Panc1 (cell line): ENCODE measurements around the gene COQ6. TPM values are rescaled to one million over a fixed set of nuclear protein-coding genes. Genes with fewer than 3 reads are reported as not detected.
"Not testable (repeated sequence)": the region's sequence is repeated elsewhere in the genome, so short reads cannot be mapped to it uniquely, and the experiment has no call there.

Source experiments
- ATAC-seq: fragments of 200-7000 bp; cut with Tn5 transposase; 2 replicates; pipeline ENCODE4 v1.9.1; 2020; ENCODE audit warnings: mild to moderate bottlenecking, moderate library complexity
- BruUV-seq: library from RNA; stranded (reverse); fragments of 400-500 nt; replicated peaks from 2 replicates; lab custom pipeline; 2021; lab: Mats Ljungman, UMichigan
- CTCF ChIA-PET: fragments of 300-600 bp; sonication (Branson Sonifier 250); formaldehyde crosslinking; loops from one replicate; lab custom pipeline; 2022; ENCODE audit warnings: antibody characterized with exemption; lab: Charles Lee
- POLR2A ChIA-PET: fragments of 300-600 bp; sonication (Branson Sonifier 250); formaldehyde crosslinking; loops from one replicate; lab custom pipeline; 2022; ENCODE audit warnings: antibody characterized with exemption; lab: Charles Lee
- DNase-seq: peaks from one replicate; pipeline ENCODE4 v3.0.0-alpha.2; 2010; ENCODE audit warnings: low read depth, low spot score
- H3K27ac ChIP-seq: 2 replicates; pipeline ENCODE4 v1.5.1; 2011; ENCODE audit warnings: mild to moderate bottlenecking, low read length, inconsistent platforms
- H3K27me3 ChIP-seq: fragments of 200-500 bp; sonication (Bioruptor generic); 2 replicates; pipeline ENCODE4 v1.6.0; 2014; ENCODE audit warnings: low read length, inconsistent platforms; ENCODE audit not compliant: control insufficient read depth, insufficient read depth
- H3K36me3 ChIP-seq: fragments of 200-500 bp; sonication (Bioruptor generic); 2 replicates; pipeline ENCODE4 v1.5.1; 2014; ENCODE audit warnings: inconsistent platforms, mild to moderate bottlenecking, low read length, moderate library complexity; ENCODE audit not compliant: control insufficient read depth, insufficient read depth
- H3K4me1 ChIP-seq: 2 replicates; pipeline ENCODE4 v1.5.1; 2011; ENCODE audit warnings: inconsistent platforms, mild to moderate bottlenecking, low read length, moderate library complexity; ENCODE audit not compliant: control insufficient read depth, insufficient read depth
- H3K4me3 ChIP-seq, 2 experiments: 2 replicates each; pipeline ENCODE4 v1.5.1; 2011 to 2012; ENCODE audit warnings: low read depth in 2 of 2, low read length in 2 of 2, mild to moderate bottlenecking in 2 of 2, inconsistent platforms in 1 of 2, moderate library complexity in 1 of 2
- H3K9me3 ChIP-seq: fragments of 200-500 bp; sonication (Bioruptor generic); 2 replicates; pipeline ENCODE4 v1.5.1; 2014; ENCODE audit warnings: low read depth, mild to moderate bottlenecking, inconsistent platforms, low read length, moderate library complexity; ENCODE audit not compliant: control insufficient read depth, insufficient read depth
- CTCF ChIP-seq: fragments of 450-650 bp; IDR thresholded peaks from 2 replicates; pipeline ENCODE4 v1.5.1; 2017; ENCODE audit warnings: mild to moderate bottlenecking
- POLR2AphosphoS5 ChIP-seq: IDR thresholded peaks from 2 replicates; pipeline ENCODE4 v1.6.1; 2012; ENCODE audit warnings: mild to moderate bottlenecking, low read depth, low read length, moderate library complexity
- REST ChIP-seq, 2 experiments: IDR thresholded peaks; 2 replicates each; pipeline ENCODE4 v1.6.1; 2011 to 2012; ENCODE audit warnings: low read depth in 2 of 2, control low read depth in 1 of 2, low read length in 1 of 2, mild to moderate bottlenecking in 1 of 2, moderate library complexity in 1 of 2; ENCODE audit not compliant: insufficient read depth in 1 of 2
- SIN3A ChIP-seq: IDR thresholded peaks from 2 replicates; pipeline ENCODE4 v1.6.1; 2012; ENCODE audit warnings: low read depth, mild to moderate bottlenecking, low read length, moderate library complexity, borderline replicate concordance; ENCODE audit not compliant: insufficient read depth
- TCF7L2 ChIP-seq: IDR thresholded peaks from 2 replicates; pipeline ENCODE4 v1.6.1; 2011; ENCODE audit warnings: mild to moderate bottlenecking, low read depth, low read length, inconsistent platforms
- in situ Hi-C: cut with HindIII; loops from 2 replicates; pipeline ENCODE4 v1.10.0; 2016; ENCODE audit warnings: low sequenced_read_pairs, low pct_unique_long_range_greater_than_20kb
- intact Hi-C: fragments of 100-400 bp; cut with micrococcal nuclease; formaldehyde crosslinking; loops from one replicate; pipeline ENCODE4 v1.10.0; 2022; ENCODE audit not compliant: unreplicated experiment
- total RNA-seq: library from RNA; stranded (reverse); gene quantifications from one replicate; pipeline ENCODE4 v1.2.1, GENCODE V29; 2021; ENCODE audit not compliant: unreplicated experiment

Gene COQ6
- total RNA-seq, 1 experiment from 2014 or later, result 18.5 TPM

GRCh38 chr14:73991092-73991491, 41.0 kb downstream of the COQ6 start:
- no peak overlapping the region for H3K27ac ChIP-seq
- no peaks in the 10 kb centered on the region; the same call in 1 of the 2 replicates for H3K36me3 ChIP-seq
- POLR2A ChIA-PET, result no interaction called here
- H3K9me3 ChIP-seq, result no peaks in the 10 kb centered on the region
- no peaks in the 10 kb centered on the region for H3K27me3 ChIP-seq
- no peak for ATAC-seq
- no peak for DNase-seq
- in situ Hi-C loops (no loop called here), intact Hi-C loops (no loop called here)
- CTCF ChIA-PET, result no interaction called here
- BruUV-seq, result no TSS peak
- TF ChIP-seq TCF7L2 (no peak), REST (IDR thresholded peaks at IDR 0.05; ENCODE audit: insufficient read depth in 1 of 2, low read depth in 2 of 2, low read length in 1 of 2) (no peak), CTCF (no peak), SIN3A (no peak), POLR2AphosphoS5 (no peak)
- H3K4me3 ChIP-seq, result no peak overlapping the region
- H3K4me1 ChIP-seq, result no peaks in the 10 kb centered on the region

- H3K9me3 ChIP-seq, H3K27me3 ChIP-seq, H3K4me3 ChIP-seq, ATAC-seq, POLR2A ChIA-PET, H3K4me1 ChIP-seq, H3K27ac ChIP-seq, CTCF ChIA-PET, DNase-seq, intact Hi-C loops, BruUV-seq, H3K36me3 ChIP-seq, in situ Hi-C loops: not testable (repeated sequence)
Measured at GRCh38 chr14:73994926-73995325, 44.8 kb downstream of the COQ6 start.

GRCh38 chr14:73995977-73996378, 45.9 kb downstream of the COQ6 start:
- POLR2A ChIA-PET, result no interaction called here
- CTCF ChIA-PET, result no interaction called here
- intact Hi-C loops, result no loop called here

More at GRCh38 chr14:73995977-73996378, 45.9 kb downstream of the COQ6 start:
- ATAC-seq (no peak), DNase-seq (no peak)
- Histone ChIP-seq H3K9me3 (no peaks in the 10 kb centered on the region), H3K4me3 (no peak overlapping the region), H3K27ac (no peak overlapping the region), H3K27me3 (no peaks in the 10 kb centered on the region), H3K36me3 (no peaks in the 10 kb centered on the region), H3K4me1 (no peaks in the 10 kb centered on the region)
- in situ Hi-C loops, result no loop called here
- no TSS peak for BruUV-seq
- TF ChIP-seq REST (IDR thresholded peaks at IDR 0.05; ENCODE audit: insufficient read depth in 1 of 2, low read depth in 2 of 2, low read length in 1 of 2) (no peak), SIN3A (no peak), POLR2AphosphoS5 (no peak), CTCF (no peak), TCF7L2 (no peak)
